Measurements from ENCODE around the gene SLC43A3.
"Not testable (repeated sequence)": the region's sequence is repeated elsewhere in the genome, so short reads cannot be mapped to it uniquely, and the experiment has no call there.

The SLC43A3 gene

DNA sequence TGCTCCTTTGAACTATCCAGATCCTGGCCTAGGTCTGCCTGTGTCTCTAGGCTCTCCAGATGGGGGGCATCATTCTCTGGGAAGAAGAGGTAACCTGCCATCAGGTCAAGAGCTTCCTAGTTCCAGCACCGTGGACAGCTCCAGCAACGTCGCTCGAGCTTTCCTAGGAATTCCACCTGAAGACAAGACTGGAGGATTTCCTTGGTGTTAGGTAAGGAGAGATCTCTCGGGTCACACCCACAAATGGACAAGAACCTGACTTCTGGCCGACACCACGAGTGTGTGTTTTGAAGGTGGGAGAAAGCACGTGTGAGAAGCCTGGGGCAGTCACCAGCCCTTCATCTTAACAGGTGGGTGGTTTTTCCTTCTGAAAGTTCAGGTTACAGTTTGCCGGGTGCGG, 47.2 kb downstream of the SLC43A3 start:
- DNase-seq (ENCODE audit: low read depth), result no peak

DNA sequence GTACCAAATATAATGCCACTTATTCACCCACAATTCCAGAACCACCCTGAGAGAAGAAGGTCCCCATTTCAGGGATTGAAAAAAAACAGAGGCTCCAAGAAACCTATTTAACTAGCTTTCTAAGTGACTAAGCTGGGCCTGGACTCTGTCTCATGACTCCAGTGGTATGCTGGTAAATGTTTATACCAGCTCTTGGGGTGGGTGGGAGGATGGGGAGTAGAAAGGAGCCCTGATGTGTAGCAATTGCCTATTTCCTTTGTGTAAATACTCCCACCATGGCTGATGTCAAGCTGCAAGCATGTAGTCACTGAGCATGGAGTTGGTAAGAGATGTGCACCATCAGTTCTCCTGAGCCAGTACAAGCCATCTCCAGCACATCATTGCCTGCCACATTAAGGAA, 48.7 kb downstream of the SLC43A3 start:
- no peak for DNase-seq (ENCODE audit: low read depth)

- DNase-seq (ENCODE audit: low read depth), result no peak
Observed at GRCh38 chr11:57377107-57377506, 49.8 kb downstream of the SLC43A3 start.

- DNase-seq (ENCODE audit: low read depth), result no peak
Observed at GRCh38 chr11:57376095-57377090, 50.5 kb downstream of the SLC43A3 start.

DNA sequence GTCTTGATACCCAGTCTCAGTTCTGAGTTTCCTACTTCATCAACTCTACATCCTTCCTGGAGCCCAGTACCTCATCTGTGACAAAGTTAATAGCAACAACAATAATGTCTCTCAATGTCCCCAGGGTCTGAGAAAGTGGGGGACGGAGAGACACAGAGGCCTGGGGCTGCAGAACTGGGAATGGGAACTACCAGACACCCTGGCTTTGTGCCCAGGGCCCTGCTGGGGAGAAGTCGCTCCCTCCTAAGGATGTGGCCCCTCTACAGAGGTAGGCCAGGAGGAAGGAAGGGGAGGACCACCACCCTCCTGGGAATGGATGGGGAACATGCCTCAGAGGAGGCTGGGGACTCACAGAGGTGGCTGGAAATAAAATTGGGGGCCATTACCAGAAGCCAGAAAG, 51.4 kb downstream of the SLC43A3 start:
- DNase-seq (ENCODE audit: low read depth), result no peak

DNA sequence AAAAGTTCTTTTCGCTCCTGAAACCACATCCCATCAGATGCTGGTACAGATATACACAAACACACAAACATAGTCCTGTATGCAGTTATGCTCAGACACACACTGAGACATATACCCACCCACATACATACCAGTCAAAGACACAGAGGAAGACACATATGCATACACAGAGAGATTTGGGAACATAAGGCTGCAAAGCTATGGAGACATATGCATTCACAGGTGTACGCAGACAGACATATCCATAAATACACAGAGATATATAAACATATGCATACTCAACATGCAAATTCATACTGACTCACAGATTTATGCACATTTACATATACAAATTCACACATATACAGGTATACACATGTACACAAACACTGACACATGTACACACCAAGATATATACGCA, 52.0 kb downstream of the SLC43A3 start:
- no peak for DNase-seq (ENCODE audit: low read depth)

DNA sequence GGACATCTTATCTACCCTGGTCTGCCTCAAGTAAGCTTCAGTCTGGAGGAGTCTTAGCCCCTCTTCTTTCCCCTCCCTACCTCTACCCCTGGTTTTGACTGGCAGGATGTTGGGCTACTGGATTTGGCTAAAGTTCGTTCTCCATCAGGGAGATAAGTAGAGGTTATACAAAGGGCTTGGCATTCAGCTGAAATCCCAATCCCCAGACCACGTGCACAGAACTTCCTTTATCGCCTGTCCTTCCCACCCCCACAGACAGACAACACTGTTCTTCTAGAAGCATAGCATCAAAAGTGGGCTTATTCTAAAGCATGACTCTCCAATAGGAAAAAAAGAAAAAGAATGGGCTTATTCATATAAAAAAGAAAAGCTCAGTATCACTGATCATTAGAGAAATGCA, 53.8 kb downstream of the SLC43A3 start:
- no peak for DNase-seq (ENCODE audit: low read depth)

GRCh38 chr11:57370941-57371340, 56.0 kb downstream of the SLC43A3 start:
- no peak for DNase-seq (ENCODE audit: low read depth)

GRCh38 chr11:57370251-57370650, 56.7 kb downstream of the SLC43A3 start:
- no peak for DNase-seq (ENCODE audit: low read depth)

- DNase-seq (ENCODE audit: low read depth), result no peak
Observed at GRCh38 chr11:57368845-57369232, 58.1 kb downstream of the SLC43A3 start.

- no peak for DNase-seq (ENCODE audit: low read depth)
Observed at GRCh38 chr11:57368106-57368844, 58.6 kb downstream of the SLC43A3 start.

DNA sequence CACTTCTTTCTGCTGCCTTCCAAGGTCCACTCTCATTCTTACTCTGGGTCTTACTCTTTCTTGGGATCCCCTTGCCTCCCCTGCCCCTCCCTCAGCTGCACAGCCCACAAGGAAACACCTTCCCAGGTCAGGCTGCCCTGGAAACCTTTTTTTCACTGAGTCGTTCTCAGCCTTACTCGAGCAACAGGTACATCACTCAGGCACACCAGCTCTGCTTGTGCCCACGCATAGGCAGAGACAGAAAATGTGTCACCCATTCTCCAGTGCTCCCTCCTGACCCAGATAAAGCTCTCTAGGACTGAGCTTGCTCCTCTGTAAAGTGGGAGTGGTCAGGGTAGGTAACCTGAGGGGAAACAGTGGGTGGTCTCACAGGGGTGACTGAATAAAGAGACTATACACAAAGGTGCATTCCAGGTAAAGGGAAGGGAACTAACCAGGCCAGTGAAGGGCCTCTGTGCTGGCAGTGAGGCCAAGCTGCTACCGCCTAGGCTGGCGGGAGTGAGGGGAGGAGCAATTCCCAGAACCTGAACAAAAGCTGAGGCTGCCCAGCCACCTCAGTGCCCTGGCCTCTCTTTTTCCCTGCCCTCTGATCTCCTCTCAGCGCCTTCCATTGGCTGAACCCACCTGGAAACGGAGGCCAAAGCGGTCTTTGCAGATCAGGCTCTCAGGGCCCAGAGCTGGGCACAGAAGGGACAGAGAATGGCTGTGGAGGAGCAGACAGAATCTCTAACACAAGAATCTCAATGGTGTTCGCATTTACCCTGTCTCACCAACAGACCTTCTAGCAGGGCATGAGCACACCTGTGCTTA, 61.9 kb downstream of the SLC43A3 start:
- DNase-seq (ENCODE audit: low read depth), result no peak

GRCh38 chr11:57363131-57364080, 63.5 kb downstream of the SLC43A3 start:
- no peak for DNase-seq (ENCODE audit: low read depth)

GRCh38 chr11:57361926-57362325, 65.0 kb downstream of the SLC43A3 start:
- no peak for DNase-seq (ENCODE audit: low read depth)

GRCh38 chr11:57361420-57361819, 65.5 kb downstream of the SLC43A3 start:
- not testable (repeated sequence) for DNase-seq (ENCODE audit: low read depth)

DNA sequence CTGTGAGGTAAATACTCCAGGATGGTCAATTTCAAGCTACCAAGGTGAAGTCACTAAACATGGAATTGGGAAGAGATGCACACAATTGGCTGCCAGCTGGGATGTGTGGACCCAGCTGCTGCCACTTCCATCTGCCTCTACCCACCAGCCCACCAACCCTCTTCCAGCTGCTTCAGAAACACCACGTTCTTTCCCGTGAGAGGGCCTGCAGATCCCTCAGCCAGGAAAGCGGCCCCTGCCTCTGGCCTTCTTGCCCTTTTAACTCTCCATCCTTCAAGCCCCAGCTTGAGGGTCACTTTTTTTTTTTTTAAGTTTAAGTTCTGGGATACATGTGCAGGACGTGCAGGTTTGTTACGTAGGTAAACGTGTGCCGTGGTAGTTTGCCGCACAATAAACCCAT, 65.9 kb downstream of the SLC43A3 start:
- DNase-seq (ENCODE audit: low read depth), result no peak

DNA sequence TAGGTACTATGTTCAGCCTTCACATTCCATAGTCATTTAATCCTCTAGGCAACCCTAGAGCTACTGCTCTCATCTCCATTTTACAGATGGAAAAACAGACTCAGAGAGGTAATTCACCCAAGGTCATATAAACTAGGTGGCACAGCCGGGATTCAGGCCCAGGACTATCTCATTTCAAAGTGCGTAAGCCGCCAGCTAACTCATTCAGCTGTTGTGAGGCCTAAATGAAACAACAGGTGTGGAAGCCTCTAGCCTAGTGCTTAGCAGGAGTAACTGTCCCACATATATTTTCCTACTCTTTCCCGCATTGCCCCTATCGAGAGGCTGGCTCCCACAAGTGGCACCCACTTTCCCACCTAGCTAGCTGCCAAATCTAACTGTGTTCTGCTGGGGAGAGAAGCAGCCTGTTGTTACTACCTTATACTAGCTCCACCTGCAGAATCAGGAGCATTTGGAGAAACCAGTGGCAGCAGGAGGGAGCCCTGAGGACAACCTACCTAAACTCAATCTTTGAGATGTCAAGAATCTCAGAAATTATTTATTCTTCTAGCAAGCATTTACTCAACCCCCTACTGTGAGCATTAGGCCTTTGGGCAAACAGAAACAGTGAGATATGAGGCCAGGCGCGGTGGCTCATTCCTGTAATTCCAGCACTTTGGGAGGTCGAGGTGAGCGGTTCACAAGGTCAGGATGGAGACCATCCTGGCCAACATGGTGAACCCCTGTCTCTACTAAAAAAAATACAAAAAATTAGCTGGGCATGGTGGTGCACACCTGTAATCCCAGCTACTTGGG, 66.8 kb downstream of the SLC43A3 start:
- no peak for DNase-seq (ENCODE audit: low read depth)

DNA sequence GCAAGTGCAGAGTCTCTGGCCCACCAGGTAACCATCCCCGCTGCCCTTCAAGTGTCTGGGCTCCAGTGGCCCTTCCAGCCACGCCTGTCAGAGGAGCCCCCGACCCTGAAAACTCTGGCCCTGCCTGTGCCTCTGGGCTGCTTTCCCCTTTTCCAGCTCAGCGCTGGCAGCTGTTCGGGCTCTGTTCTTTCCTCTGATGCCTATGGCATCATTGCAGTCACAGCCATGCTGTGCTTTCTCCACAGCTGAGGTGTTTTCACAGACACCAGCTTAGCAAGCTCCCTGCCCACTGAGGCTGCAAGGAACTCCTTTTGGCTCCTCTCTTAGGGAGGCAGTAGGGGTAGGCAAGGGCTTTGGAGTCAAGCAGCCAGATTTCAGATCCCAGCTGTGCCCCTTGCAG, 67.5 kb downstream of the SLC43A3 start:
- DNase-seq (ENCODE audit: low read depth), result no peak

DNA sequence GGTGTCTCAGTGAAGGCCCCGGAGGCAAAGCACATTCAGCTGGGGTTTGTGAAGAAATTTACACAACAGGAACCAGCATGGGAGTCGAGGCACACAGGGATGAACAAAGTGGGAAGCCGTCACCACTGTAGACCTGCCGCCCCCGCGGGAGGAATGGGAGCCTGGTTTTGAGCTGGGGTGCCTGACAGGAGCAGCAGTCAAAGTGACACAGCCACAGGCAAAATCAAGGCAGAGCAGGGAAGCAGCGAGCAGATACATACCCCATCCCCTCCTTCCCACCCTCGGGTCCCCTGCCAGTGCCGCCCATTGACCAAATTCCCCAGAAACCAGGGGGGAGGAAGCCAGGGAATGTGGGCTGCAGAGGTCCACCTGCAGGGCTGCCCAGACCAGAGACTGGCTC, 67.9 kb downstream of the SLC43A3 start:
- DNase-seq (ENCODE audit: low read depth), result no peak

- no peak for DNase-seq (ENCODE audit: low read depth)
Observed at GRCh38 chr11:57358543-57358961, 68.4 kb downstream of the SLC43A3 start.
